GM23338 (cell line): ENCODE measurements around the gene AKIRIN1. TPM values are rescaled to one million over a fixed set of nuclear protein-coding genes. Genes with fewer than 3 reads are reported as not detected.
A peak's percentile ranks its signal among the peaks of the same experiment; 100 is the strongest.
"Not testable (repeated sequence)": the region's sequence is repeated elsewhere in the genome, so short reads cannot be mapped to it uniquely, and the experiment has no call there.

Source experiments
- ATAC-seq: fragments of 200-7000 bp; cut with Tn5 transposase; 3 replicates; pipeline ENCODE4 v1.9.1; 2020
- DNase-seq: peaks from one replicate; pipeline ENCODE4 v3.0.0-alpha.2; 2015; ENCODE audit warnings: low spot score
- H2AFZ ChIP-seq: fragments of 200-600 bp; sonication (generic); 2 replicates; pipeline ENCODE4 v1.8.0; 2016; ENCODE audit warnings: antibody characterized with exemption, mild to moderate bottlenecking, moderate library complexity
- H3F3A ChIP-seq: fragments of 200-600 bp; sonication (generic); replicated peaks from 2 replicates; pipeline ENCODE4 v1.8.0; 2017; ENCODE audit warnings: antibody characterized with exemption, mixed run types, low read depth
- H3K27ac ChIP-seq: fragments of 200-600 bp; sonication (generic); 2 replicates; pipeline ENCODE4 v1.6.1; 2016; ENCODE audit warnings: low read depth
- H3K27me3 ChIP-seq: fragments of 200-600 bp; sonication (generic); 2 replicates; pipeline ENCODE4 v1.8.0; 2016; ENCODE audit warnings: mild to moderate bottlenecking, mixed run types, moderate library complexity; ENCODE audit not compliant: insufficient read depth
- H3K36me3 ChIP-seq: fragments of 200-600 bp; sonication (generic); 2 replicates; pipeline ENCODE4 v1.8.0; 2016; ENCODE audit warnings: mild to moderate bottlenecking; ENCODE audit not compliant: insufficient read depth
- H3K4me1 ChIP-seq: fragments of 200-600 bp; sonication (generic); 2 replicates; pipeline ENCODE4 v1.8.0; 2016; ENCODE audit warnings: mild to moderate bottlenecking, moderate library complexity; ENCODE audit not compliant: insufficient read depth
- H3K4me2 ChIP-seq: fragments of 200-600 bp; sonication (generic); 2 replicates; pipeline ENCODE4 v1.7.1; 2017; ENCODE audit warnings: mixed run types
- H3K4me3 ChIP-seq: fragments of 200-600 bp; sonication (generic); 2 replicates; pipeline ENCODE4 v1.6.1; 2016; ENCODE audit warnings: mixed run types
- H3K79me2 ChIP-seq: fragments of 200-600 bp; sonication (generic); replicated peaks from 2 replicates; pipeline ENCODE4 v1.8.0; 2017; ENCODE audit warnings: mild to moderate bottlenecking; ENCODE audit not compliant: insufficient read depth
- H3K9me2 ChIP-seq: fragments of 200-600 bp; sonication (generic); 2 replicates; pipeline ENCODE4 v1.8.0; 2017; ENCODE audit not compliant: insufficient read depth
- H4K20me1 ChIP-seq: fragments of 200-600 bp; sonication (generic); replicated peaks from 2 replicates; pipeline ENCODE4 v1.8.0; 2017; ENCODE audit warnings: mild to moderate bottlenecking; ENCODE audit not compliant: insufficient read depth
- H3K27ac Mint-ChIP-seq: 2 replicates; pipeline ENCODE4 v1.8.0; 2020; ENCODE audit warnings: inconsistent platforms, mild to moderate bottlenecking, moderate library complexity, mixed read lengths
- H3K27me3 Mint-ChIP-seq: 3 replicates; pipeline ENCODE4 v1.8.0; 2022; ENCODE audit warnings: low read depth, mild to moderate bottlenecking, moderate library complexity, mixed read lengths, inconsistent platforms; ENCODE audit not compliant: insufficient read depth, poor library complexity
- H3K36me3 Mint-ChIP-seq: 3 replicates; pipeline ENCODE4 v1.8.0; 2021; ENCODE audit warnings: low read depth, mild to moderate bottlenecking, inconsistent platforms, moderate library complexity, mixed read lengths
- H3K4me1 Mint-ChIP-seq: 3 replicates; pipeline ENCODE4 v1.8.0; 2020; ENCODE audit warnings: mild to moderate bottlenecking, inconsistent platforms, mixed read lengths
- H3K4me3 Mint-ChIP-seq: 3 replicates; pipeline ENCODE4 v1.8.0; 2021; ENCODE audit warnings: moderate library complexity, mild to moderate bottlenecking, inconsistent platforms, mixed read lengths
- H3K9me3 Mint-ChIP-seq: 3 replicates; pipeline ENCODE4 v1.8.0; 2020; ENCODE audit warnings: moderate library complexity, mild to moderate bottlenecking, inconsistent platforms, mixed read lengths
- EZH2phosphoT487 ChIP-seq: fragments of 200-600 bp; sonication (generic); IDR thresholded peaks from one replicate; pipeline ENCODE4 v1.8.1; 2018; ENCODE audit warnings: antibody characterized with exemption; ENCODE audit not compliant: unreplicated experiment
- POLR2AphosphoS5 ChIP-seq: IDR thresholded peaks from 2 replicates; pipeline ENCODE4 v1.6.1; 2016; ENCODE audit warnings: antibody characterized with exemption, low read depth
- STAT1 ChIP-seq: IDR thresholded peaks from one replicate; pipeline ENCODE4 v1.6.1; 2016; ENCODE audit warnings: antibody characterized with exemption; ENCODE audit not compliant: unreplicated experiment
- ZNF331 ChIP-seq: fragments of 250-450 bp; sonication (Bioruptor Pico); IDR thresholded peaks from 2 replicates; pipeline ENCODE4 v1.5.0; 2020; ENCODE audit warnings: low read depth, mild to moderate bottlenecking, moderate library complexity
- polyA plus RNA-seq: library from polyadenylated mRNA; unstranded; fragments of >200 nt; fragmentation: Nextera tagmentation; extraction: Ambion mirVana; gene quantifications from 2 replicates; pipeline ENCODE4 v1.2.1, GENCODE V29; 2016
- total RNA-seq: library from RNA; depleted of rRNA; stranded (reverse); fragments of >200 nt; shearing (Covaris generic); gene quantifications from 2 replicates; pipeline ENCODE4 v1.2.3, GENCODE V29; 2014
- TF ChIP-seq, protein P1 (sequence below): fragments of 250-450 bp; sonication (Bioruptor Pico); IDR thresholded peaks from 2 replicates; pipeline ENCODE4 v1.5.0; 2020; ENCODE audit warnings: mild to moderate bottlenecking, moderate library complexity

Gene AKIRIN1
- total and polyA plus RNA-seq, 2 experiments from 2014 or later = 162 to 254 TPM

DNA sequence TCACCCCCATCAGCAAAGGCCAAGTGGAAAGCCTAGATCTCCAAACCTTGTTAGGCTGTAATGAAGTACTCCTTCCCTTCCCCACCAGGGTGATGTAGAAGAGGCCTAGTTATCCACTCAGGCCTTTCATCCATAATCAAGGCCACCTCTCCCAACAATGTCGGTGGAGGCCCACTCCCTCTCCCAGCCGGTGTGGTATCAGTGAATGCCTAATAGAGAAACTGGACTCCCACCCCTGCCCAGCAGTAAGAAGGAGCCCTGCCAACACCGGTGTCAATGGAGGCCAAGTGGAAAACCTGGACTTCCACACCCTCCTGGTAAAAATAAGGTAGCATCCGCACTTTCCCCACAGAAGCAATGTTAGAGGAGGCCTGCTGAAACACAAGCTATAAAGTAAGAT lies 58.9 kb downstream of the AKIRIN1 start (continued):
- TF ChIP-seq, protein P1, sequence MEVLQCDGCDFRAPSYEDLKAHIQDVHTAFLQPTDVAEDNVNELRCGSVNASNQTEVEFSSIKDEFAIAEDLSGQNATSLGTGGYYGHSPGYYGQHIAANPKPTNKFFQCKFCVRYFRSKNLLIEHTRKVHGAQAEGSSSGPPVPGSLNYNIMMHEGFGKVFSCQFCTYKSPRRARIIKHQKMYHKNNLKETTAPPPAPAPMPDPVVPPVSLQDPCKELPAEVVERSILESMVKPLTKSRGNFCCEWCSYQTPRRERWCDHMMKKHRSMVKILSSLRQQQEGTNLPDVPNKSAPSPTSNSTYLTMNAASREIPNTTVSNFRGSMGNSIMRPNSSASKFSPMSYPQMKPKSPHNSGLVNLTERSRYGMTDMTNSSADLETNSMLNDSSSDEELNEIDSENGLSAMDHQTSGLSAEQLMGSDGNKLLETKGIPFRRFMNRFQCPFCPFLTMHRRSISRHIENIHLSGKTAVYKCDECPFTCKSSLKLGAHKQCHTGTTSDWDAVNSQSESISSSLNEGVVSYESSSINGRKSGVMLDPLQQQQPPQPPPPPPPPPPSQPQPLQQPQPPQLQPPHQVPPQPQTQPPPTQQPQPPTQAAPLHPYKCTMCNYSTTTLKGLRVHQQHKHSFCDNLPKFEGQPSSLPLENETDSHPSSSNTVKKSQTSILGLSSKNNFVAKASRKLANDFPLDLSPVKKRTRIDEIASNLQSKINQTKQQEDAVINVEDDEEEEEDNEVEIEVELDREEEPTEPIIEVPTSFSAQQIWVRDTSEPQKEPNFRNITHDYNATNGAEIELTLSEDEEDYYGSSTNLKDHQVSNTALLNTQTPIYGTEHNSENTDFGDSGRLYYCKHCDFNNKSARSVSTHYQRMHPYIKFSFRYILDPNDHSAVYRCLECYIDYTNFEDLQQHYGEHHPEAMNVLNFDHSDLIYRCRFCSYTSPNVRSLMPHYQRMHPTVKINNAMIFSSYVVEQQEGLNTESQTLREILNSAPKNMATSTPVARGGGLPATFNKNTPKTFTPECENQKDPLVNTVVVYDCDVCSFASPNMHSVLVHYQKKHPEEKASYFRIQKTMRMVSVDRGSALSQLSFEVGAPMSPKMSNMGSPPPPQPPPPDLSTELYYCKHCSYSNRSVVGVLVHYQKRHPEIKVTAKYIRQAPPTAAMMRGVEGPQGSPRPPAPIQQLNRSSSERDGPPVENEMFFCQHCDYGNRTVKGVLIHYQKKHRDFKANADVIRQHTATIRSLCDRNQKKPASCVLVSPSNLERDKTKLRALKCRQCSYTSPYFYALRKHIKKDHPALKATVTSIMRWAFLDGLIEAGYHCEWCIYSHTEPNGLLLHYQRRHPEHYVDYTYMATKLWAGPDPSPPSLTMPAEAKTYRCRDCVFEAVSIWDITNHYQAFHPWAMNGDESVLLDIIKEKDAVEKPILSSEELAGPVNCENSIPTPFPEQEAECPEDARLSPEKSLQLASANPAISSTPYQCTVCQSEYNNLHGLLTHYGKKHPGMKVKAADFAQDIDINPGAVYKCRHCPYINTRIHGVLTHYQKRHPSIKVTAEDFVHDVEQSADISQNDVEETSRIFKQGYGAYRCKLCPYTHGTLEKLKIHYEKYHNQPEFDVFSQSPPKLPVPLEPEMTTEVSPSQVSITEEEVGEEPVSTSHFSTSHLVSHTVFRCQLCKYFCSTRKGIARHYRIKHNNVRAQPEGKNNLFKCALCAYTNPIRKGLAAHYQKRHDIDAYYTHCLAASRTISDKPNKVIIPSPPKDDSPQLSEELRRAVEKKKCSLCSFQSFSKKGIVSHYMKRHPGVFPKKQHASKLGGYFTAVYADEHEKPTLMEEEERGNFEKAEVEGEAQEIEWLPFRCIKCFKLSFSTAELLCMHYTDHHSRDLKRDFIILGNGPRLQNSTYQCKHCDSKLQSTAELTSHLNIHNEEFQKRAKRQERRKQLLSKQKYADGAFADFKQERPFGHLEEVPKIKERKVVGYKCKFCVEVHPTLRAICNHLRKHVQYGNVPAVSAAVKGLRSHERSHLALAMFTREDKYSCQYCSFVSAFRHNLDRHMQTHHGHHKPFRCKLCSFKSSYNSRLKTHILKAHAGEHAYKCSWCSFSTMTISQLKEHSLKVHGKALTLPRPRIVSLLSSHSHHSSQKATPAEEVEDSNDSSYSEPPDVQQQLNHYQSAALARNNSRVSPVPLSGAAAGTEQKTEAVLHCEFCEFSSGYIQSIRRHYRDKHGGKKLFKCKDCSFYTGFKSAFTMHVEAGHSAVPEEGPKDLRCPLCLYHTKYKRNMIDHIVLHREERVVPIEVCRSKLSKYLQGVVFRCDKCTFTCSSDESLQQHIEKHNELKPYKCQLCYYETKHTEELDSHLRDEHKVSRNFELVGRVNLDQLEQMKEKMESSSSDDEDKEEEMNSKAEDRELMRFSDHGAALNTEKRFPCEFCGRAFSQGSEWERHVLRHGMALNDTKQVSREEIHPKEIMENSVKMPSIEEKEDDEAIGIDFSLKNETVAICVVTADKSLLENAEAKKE = no peak
- TF ChIP-seq EZH2phosphoT487 = no peak
- TF ChIP-seq POLR2AphosphoS5 = no peak
- TF ChIP-seq STAT1 = no peak
- no peak for TF ChIP-seq ZNF331 (CRISPR knock-in tag)

DNA sequence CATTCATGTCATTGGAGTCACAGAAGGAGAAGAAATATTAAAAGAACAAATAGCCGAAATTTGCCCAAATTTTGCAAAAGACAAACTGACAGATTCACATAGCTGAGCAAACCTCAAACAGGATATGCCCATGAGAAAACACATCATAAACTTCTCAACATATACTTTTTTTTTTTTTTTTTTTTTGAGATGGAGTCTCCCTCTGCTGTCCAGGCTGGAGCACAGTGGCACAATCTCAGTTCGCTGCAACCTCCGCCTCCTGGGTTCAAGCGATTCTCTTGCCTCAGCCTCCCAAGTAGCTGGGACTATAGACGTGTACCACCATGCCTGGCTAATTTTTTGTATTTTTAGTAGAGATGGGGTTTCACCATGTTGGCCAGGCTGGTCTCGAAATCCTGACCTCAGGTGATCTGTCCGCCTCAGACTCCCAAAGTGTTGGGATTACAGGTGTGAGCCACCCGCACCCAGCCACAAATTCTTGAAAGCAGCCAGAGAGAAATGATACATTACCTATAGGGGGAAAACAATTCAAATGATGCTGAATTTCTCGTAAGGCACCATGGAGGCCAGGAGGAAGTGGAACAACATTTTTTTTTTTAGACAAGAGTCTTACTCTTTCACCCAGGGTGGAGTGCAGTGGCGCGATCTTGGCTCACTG lies 60.2 kb downstream of the AKIRIN1 start:
- not testable (repeated sequence) for H3K36me3 ChIP-seq, H3K4me2 ChIP-seq, H3K9me2 ChIP-seq, H3K27me3 Mint-ChIP-seq, DNase-seq, H3K4me3 Mint-ChIP-seq, H3K9me3 Mint-ChIP-seq, H3K79me2 ChIP-seq, H3K27me3 ChIP-seq, H4K20me1 ChIP-seq, H3K4me3 ChIP-seq, ATAC-seq, H3F3A ChIP-seq, H3K4me1 ChIP-seq, H2AFZ ChIP-seq
- H3K27ac Mint-ChIP-seq = peak overlapping the region; percentile 5; the same call in 1 of the 2 replicates
- peak overlapping the region; percentile 22 for H3K27ac ChIP-seq
- H3K4me1 Mint-ChIP-seq = peaks cover 14% of the 10 kb centered on the region; the same call in 2 of the 3 replicates
- H3K36me3 Mint-ChIP-seq = peaks cover 10% of the 10 kb centered on the region; the same call in 1 of the 3 replicates
